Fibroblast of mammary gland (primary cell): ENCODE measurements around the gene S1PR1.

Experiments used
- DNase-seq: peaks from one replicate; pipeline ENCODE4 v3.0.0-alpha.2; 2010; ENCODE audit warnings: low read depth
- H3K4me3 ChIP-seq: 2 replicates; pipeline ENCODE4 v1.5.1; 2011; ENCODE audit warnings: low read depth, mild to moderate bottlenecking, low read length, moderate library complexity; ENCODE audit not compliant: control insufficient read depth
- TF ChIP-seq, protein P1 (sequence below): conservative IDR thresholded peaks from 2 replicates; pipeline ENCODE4 v1.5.1; 2011; ENCODE audit warnings: low read depth, low read length, inconsistent platforms; ENCODE audit not compliant: control insufficient read depth, insufficient read depth

Gene S1PR1

DNA sequence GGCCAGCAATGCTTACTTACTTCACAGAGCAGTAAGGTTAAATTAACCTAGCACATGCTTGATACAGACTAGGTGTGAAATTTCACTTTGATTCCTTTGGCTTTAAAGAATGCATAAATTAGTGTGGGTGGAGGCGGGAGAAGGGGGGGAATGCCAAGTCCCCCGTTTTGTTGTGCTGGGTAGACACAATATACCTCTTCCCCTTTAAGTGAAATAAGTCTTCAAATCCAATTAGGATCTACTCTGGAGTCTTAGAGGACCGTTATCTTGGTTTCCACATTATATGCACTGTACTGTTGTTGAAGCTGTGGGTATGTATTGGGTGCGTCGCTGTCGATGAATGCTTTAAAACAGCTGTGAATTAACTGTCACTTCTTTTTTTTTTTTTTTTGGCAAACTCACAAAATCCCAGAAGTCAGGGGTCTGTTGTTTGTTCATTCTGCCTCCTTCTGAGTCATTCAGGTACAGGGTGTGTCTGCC, 1.6 kb upstream of the S1PR1 start:
- H3K4me3 ChIP-seq = no peak overlapping the region
- TF ChIP-seq, protein P1, sequence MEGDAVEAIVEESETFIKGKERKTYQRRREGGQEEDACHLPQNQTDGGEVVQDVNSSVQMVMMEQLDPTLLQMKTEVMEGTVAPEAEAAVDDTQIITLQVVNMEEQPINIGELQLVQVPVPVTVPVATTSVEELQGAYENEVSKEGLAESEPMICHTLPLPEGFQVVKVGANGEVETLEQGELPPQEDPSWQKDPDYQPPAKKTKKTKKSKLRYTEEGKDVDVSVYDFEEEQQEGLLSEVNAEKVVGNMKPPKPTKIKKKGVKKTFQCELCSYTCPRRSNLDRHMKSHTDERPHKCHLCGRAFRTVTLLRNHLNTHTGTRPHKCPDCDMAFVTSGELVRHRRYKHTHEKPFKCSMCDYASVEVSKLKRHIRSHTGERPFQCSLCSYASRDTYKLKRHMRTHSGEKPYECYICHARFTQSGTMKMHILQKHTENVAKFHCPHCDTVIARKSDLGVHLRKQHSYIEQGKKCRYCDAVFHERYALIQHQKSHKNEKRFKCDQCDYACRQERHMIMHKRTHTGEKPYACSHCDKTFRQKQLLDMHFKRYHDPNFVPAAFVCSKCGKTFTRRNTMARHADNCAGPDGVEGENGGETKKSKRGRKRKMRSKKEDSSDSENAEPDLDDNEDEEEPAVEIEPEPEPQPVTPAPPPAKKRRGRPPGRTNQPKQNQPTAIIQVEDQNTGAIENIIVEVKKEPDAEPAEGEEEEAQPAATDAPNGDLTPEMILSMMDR = no peak
- DNase-seq = no peak

DNA sequence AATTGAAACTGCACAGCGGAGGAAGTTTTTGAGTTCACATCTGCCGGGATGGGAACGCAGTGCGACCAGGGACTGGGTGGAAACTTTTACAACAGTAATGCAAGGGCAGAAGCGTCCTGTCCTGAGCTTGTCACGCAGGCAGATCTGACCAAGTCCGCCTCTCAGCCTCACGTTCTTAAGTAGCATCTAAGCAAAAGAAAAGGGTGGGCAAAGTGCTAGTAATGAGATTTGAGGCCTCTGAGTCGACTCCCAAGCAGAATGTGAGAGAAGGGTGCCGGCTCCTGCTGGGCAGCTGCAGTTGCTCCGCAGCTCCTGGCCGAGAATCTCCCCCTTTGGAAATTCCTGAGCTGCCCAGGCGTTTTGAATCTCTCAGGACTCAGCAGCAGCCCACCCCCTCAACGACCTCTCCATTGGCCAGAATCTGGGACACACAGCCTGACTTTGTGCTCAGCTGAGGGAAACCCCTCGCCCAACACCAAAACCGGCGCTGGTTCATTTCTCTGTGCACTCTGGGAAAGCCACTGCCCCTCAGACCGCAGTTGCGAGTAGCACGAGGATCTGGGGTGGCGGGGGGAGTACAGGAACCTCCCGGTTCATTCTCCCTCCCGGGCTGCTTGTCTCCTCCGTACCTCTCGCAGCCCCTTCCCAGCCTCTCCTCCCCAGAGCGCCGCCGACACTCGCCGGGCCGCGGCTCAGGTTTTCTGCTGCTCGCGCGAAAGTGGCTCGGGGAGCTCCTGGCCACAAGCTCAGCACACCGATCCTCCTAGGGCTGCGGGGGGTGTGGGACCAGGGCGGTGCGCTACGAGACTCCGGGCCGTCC, 913 bp upstream of the S1PR1 start:
- peak; percentile 32 for DNase-seq
- TF ChIP-seq, protein P1 = no peak
- H3K4me3 ChIP-seq = peak overlapping the region; percentile 67

DNA sequence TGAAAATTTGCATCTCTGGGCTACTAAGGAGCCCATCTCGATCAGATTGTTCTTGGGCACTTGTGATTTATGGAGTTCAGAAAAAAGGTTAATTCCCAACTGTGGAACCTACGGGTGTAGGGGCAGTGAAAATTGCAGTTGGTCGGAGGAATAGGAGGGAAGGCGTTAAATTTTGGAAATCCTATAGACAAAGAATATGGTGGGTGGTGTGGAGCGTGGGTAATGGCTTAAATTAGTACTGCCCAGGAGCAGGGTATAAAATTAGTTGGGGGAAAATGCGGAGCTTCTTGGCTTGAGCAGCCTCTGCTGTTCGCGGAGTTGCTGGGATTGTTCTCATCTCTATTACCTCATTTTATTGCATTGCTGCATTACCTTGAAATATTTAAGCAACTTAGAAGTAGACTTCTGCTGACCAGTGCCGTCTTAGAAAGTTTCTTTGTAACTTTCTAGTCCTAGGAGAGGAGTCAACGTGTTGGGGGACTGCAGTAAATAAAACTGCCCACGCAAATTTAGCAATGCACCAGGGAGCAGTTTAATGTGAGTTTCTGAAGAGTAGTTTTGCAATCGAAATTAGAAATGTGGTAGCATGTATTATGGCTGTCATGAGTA, 514 bp downstream of the S1PR1 start:
- peak; percentile 96 for DNase-seq
- TF ChIP-seq, protein P1 = no peak
- peak overlapping the region; percentile 67 for H3K4me3 ChIP-seq

DNA sequence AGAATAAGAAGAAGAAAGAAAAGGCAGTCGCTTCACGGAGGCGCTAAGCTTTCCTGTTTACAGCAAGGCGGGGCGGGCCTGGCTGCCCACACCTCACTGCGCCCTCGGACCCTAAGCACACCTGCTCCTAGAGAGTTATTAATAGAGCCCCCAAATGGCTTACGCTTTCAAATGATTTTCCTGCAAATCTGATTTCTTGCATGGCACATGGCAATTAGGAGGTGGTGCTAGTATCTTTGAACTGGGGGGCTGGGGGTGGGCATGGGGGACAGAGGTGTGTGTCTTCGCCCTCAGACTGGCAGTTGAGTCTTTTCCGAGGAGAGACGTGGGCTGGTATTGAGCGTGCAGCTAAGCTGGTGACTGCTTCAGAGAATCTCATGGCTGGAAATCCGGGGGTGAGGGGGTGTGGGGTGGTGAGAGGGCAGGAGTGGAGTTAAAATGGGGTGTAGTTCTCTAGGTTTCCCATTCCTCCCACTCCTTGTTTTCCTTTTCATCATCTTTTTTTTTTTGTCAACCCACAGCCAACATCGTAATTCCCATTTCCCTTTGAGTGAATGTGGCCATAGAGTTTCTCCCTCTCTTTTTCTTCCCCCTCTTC, 1.3 kb downstream of the S1PR1 start:
- peak overlapping the region; percentile 38 for H3K4me3 ChIP-seq
- TF ChIP-seq, protein P1 = no peak
- DNase-seq = no peak

DNA sequence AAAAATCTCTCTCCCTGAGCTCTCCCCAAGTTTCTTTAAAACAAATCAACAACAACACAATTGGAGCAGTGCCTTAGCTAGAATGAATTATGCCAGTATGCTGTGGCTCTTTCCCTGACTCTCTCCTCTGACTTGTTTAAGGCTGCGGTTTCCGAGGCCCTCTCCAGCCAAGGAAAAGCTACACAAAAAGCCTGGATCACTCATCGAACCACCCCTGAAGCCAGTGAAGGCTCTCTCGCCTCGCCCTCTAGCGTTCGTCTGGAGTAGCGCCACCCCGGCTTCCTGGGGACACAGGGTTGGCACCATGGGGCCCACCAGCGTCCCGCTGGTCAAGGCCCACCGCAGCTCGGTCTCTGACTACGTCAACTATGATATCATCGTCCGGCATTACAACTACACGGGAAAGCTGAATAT, 1.9 kb downstream of the S1PR1 start:
- peak; percentile 93 for DNase-seq
- H3K4me3 ChIP-seq = peak overlapping the region; percentile 38
- TF ChIP-seq, protein P1 = peak; percentile 94

DNA sequence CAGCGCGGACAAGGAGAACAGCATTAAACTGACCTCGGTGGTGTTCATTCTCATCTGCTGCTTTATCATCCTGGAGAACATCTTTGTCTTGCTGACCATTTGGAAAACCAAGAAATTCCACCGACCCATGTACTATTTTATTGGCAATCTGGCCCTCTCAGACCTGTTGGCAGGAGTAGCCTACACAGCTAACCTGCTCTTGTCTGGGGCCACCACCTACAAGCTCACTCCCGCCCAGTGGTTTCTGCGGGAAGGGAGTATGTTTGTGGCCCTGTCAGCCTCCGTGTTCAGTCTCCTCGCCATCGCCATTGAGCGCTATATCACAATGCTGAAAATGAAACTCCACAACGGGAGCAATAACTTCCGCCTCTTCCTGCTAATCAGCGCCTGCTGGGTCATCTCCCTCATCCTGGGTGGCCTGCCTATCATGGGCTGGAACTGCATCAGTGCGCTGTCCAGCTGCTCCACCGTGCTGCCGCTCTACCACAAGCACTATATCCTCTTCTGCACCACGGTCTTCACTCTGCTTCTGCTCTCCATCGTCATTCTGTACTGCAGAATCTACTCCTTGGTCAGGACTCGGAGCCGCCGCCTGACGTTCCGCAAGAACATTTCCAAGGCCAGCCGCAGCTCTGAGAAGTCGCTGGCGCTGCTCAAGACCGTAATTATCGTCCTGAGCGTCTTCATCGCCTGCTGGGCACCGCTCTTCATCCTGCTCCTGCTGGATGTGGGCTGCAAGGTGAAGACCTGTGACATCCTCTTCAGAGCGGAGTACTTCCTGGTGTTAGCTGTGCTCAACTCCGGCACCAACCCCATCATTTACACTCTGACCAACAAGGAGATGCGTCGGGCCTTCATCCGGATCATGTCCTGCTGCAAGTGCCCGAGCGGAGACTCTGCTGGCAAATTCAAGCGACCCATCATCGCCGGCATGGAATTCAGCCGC, 2.5 kb downstream of the S1PR1 start:
- no peak for DNase-seq
- TF ChIP-seq, protein P1 = no peak
- H3K4me3 ChIP-seq = no peak overlapping the region
